Neuronal stem cell (in vitro differentiated cells): ENCODE measurements around the gene ACYP1.

Experiments used
- DNase-seq: peaks from one replicate; pipeline ENCODE4 v3.0.0-alpha.2; 2013; ENCODE audit warnings: low spot score
- H2AFZ ChIP-seq: one replicate; pipeline ENCODE4 v1.6.1; 2013; ENCODE audit warnings: mild to moderate bottlenecking, low read length, inconsistent platforms
- H2AK5ac ChIP-seq: 2 replicates; pipeline ENCODE4 v1.6.1; 2013; ENCODE audit warnings: low read depth, mild to moderate bottlenecking, inconsistent platforms, low read length, moderate library complexity, mixed read lengths
- H2BK120ac ChIP-seq: 2 replicates; pipeline ENCODE4 v1.6.1; 2013; ENCODE audit warnings: low read depth, mild to moderate bottlenecking, inconsistent platforms, low read length, moderate library complexity, mixed read lengths
- H2BK12ac ChIP-seq: one replicate; pipeline ENCODE4 v1.6.1; 2013; ENCODE audit warnings: low read length, inconsistent platforms
- H2BK15ac ChIP-seq: 2 replicates; pipeline ENCODE4 v1.6.1; 2013; ENCODE audit warnings: mild to moderate bottlenecking, low read length, inconsistent platforms, mixed read lengths
- H2BK5ac ChIP-seq: one replicate; pipeline ENCODE4 v1.6.1; 2013; ENCODE audit warnings: inconsistent platforms, mild to moderate bottlenecking, low read length, moderate library complexity
- H3K14ac ChIP-seq: one replicate; pipeline ENCODE4 v1.6.1; 2013; ENCODE audit warnings: low read length, inconsistent platforms
- H3K18ac ChIP-seq: 2 replicates; pipeline ENCODE4 v1.6.1; 2013; ENCODE audit warnings: low read length, inconsistent platforms
- H3K23ac ChIP-seq: 2 replicates; pipeline ENCODE4 v1.6.1; 2013; ENCODE audit warnings: low read depth, mild to moderate bottlenecking, mixed read lengths, low read length, inconsistent platforms; ENCODE audit not compliant: poor library complexity
- H3K27ac ChIP-seq: replicated peaks from 3 replicates; pipeline ENCODE4 v1.5.1; 2013; ENCODE audit warnings: low read length, inconsistent platforms
- H3K27me3 ChIP-seq, 3 experiments: 2 replicates each; pipeline ENCODE4 v1.6.1; 2013; ENCODE audit warnings: low read length in 3 of 3, mild to moderate bottlenecking in 2 of 3, inconsistent platforms in 1 of 3, low read depth in 1 of 3, mixed read lengths in 1 of 3, moderate library complexity in 1 of 3; ENCODE audit not compliant: control insufficient read depth in 3 of 3, insufficient read depth in 3 of 3
- H3K36me3 ChIP-seq, 2 donors: replicated peaks in 1 of 2; 2 replicates each; pipeline ENCODE4 v1.6.1; 2013; ENCODE audit warnings: low read length in 2 of 2; ENCODE audit not compliant: control insufficient read depth in 2 of 2, insufficient read depth in 2 of 2
- H3K4ac ChIP-seq: 2 replicates; pipeline ENCODE4 v1.6.1; 2013; ENCODE audit warnings: inconsistent platforms, mild to moderate bottlenecking, low read length, moderate library complexity
- H3K4me1 ChIP-seq, 2 donors: 1 replicate in 1 of 2; 2 replicates in 1 of 2; pipeline ENCODE4 v1.6.1; 2013; ENCODE audit warnings: low read length in 2 of 2, low read depth in 1 of 2; ENCODE audit not compliant: control insufficient read depth in 2 of 2, insufficient read depth in 1 of 2
- H3K4me2 ChIP-seq: one replicate; pipeline ENCODE4 v1.6.1; 2013; ENCODE audit warnings: mild to moderate bottlenecking, low read length, inconsistent platforms; ENCODE audit not compliant: insufficient read depth, poor library complexity, severe bottlenecking
- H3K4me3 ChIP-seq, 2 donors: 2 replicates each; pipeline ENCODE4 v1.5.1; 2013; ENCODE audit warnings: low read length in 2 of 2, mild to moderate bottlenecking in 2 of 2, inconsistent platforms in 1 of 2, moderate library complexity in 1 of 2
- H3K79me1 ChIP-seq: one replicate; pipeline ENCODE4 v1.6.1; 2013; ENCODE audit warnings: low read depth, mild to moderate bottlenecking, inconsistent platforms, low read length, moderate library complexity
- H3K9ac ChIP-seq: one replicate; pipeline ENCODE4 v1.6.1; 2013; ENCODE audit warnings: mild to moderate bottlenecking, low read depth, low read length, inconsistent platforms; ENCODE audit not compliant: poor library complexity
- H3K9me3 ChIP-seq, 2 donors: replicated peaks in 1 of 2; 2 replicates each; pipeline versions ENCODE3 to v1.6.1; 2013; ENCODE audit warnings: low read length in 2 of 2, mild to moderate bottlenecking in 2 of 2, inconsistent platforms in 1 of 2, low read depth in 1 of 2, mixed read lengths in 1 of 2, moderate library complexity in 1 of 2; ENCODE audit not compliant: control insufficient read depth in 2 of 2, insufficient read depth in 1 of 2
- H4K8ac ChIP-seq: one replicate; pipeline ENCODE4 v1.6.1; 2013; ENCODE audit warnings: low read depth, mild to moderate bottlenecking, inconsistent platforms, low read length, moderate library complexity
- H4K91ac ChIP-seq: one replicate; pipeline ENCODE4 v1.6.1; 2013; ENCODE audit warnings: low read length, low read depth, mild to moderate bottlenecking, inconsistent platforms; ENCODE audit not compliant: poor library complexity
- WGBS, 2 donors: extraction: QIAGEN DNeasy Blood & Tissue Kit; methylation state at CpG; one replicate each; pipeline ENCODE4 v1.1.7; 2013; ENCODE audit warnings: missing lambda C conversion rate in 2 of 2, mixed read lengths in 1 of 2; ENCODE audit not compliant: insufficient read length in 2 of 2, insufficient replicate concordance in 1 of 2; ENCODE audit errors: extremely low coverage in 2 of 2; 5-methylcytosine and 5-hydroxymethylcytosine counted together

Gene ACYP1

DNA sequence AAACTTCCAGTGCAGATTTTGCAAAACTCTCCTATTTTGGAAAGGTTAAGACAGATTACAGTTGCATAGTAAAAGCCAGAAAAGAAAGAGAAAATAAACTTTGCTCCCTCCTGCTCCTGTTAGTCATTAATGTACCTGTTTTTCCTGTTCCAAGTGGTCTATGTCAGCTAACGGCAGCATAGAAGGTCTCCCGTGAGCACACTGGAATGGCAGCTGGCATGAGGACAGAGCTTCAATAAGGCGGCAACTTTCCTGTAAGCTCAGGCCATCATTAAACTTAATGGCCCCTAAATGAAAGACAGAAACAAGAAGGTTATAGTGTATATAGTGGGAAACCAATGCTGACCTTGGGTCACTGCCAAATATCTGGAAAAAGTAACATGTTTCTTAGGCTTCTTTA is 45.1 kb downstream of the ACYP1 start:
- no CpG with 5 or more reads among the region's 3 CpGs for WGBS, 2 donors
- no peak overlapping the region for H3K4me3 ChIP-seq

DNA sequence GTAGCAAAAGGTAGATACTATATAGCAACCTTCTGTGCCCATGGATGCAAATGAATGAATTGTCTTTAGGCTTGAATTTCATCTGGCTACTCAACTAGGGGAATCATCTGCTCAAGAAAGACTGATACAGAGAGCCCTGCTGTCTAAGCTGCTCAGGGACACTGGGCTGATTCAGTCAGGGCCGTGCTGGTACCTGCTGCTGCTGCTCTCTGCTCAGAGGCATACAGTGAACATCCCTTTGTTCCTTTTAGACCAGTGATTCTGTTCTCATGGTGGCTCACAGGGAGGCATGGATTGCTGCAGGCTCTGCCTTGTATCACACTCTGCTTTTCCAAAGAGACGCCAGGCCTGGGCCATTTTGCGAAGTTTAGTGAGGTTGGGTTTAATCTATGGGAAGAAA is 47.0 kb downstream of the ACYP1 start:
- peak overlapping the region; percentile 32 for H3K27ac ChIP-seq
- no peak overlapping the region for H3K4ac ChIP-seq
- no peak overlapping the region for H2BK15ac ChIP-seq
- no peak overlapping the region for H2BK120ac ChIP-seq
- WGBS, 2 donors = no CpG with 5 or more reads among the region's 3 CpGs
- H3K9me3 ChIP-seq = peaks cover 0 to under 1% of the 10 kb centered on the region in 2 donors
- H3K4me1 ChIP-seq = no peaks in the 10 kb centered on the region
- H3K36me3 ChIP-seq = peaks cover 16 to 48% of the 10 kb centered on the region in 2 donors
- no peak overlapping the region for H3K9ac ChIP-seq
- H3K4me3 ChIP-seq = peak overlapping the region in 1 of 2 donors; percentile 35
- H3K27me3 ChIP-seq = no peaks in the 10 kb centered on the region
- DNase-seq = no peak
- H2AFZ ChIP-seq = no peak overlapping the region
- H2AK5ac ChIP-seq = no peak overlapping the region
- no peak overlapping the region for H3K18ac ChIP-seq
- H3K23ac ChIP-seq = no peak overlapping the region
- H3K4me2 ChIP-seq = no peak overlapping the region
- no peak overlapping the region for H3K14ac ChIP-seq
- H2BK5ac ChIP-seq = no peak overlapping the region
- no peak overlapping the region for H4K8ac ChIP-seq
- no peaks in the 10 kb centered on the region for H3K79me1 ChIP-seq
- H2BK12ac ChIP-seq = no peak overlapping the region
- H4K91ac ChIP-seq = no peak overlapping the region

More for the DNA sequence above, 45.1 kb downstream of the ACYP1 start:
- Histone ChIP-seq H3K14ac (no peak overlapping the region), H3K36me3 (peaks cover 17 to 35% of the 10 kb centered on the region in 2 donors), H3K9ac (no peak overlapping the region), H3K9me3 (peaks cover 0 to 3% of the 10 kb centered on the region in 2 donors), H2AK5ac (no peak overlapping the region), H3K4me2 (no peak overlapping the region), H4K8ac (no peak overlapping the region), H3K18ac (no peak overlapping the region), H3K27me3 (no peaks in the 10 kb centered on the region), H3K27ac (no peak overlapping the region), H2BK120ac (no peak overlapping the region), H3K4ac (no peak overlapping the region), H2BK12ac (no peak overlapping the region), H2BK15ac (no peak overlapping the region), H3K79me1 (no peaks in the 10 kb centered on the region), H2BK5ac (no peak overlapping the region), H4K91ac (no peak overlapping the region), H3K23ac (no peak overlapping the region), H2AFZ (no peak overlapping the region), H3K4me1 (no peaks in the 10 kb centered on the region)
- no peak for DNase-seq

DNA sequence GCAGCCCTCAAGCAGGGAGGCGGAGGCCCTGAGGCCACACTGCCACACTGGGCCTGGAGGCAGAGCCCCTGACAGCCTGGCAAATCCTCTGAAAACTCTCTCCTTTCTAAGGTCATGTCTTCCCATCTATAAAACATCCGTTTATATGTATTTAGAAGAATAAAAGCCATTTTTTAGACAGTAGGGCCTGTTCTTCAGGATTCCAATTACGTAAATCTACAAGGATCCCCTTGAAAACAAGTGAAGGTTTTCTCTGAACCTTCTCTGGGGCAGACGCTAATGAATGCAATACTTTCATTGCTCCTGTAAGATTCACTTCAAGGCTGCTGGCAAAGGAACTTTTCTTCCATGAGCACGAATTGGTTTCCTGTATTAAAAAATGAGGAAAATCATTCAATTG is 48.3 kb downstream of the ACYP1 start:
- Histone ChIP-seq H3K27me3 (no peaks in the 10 kb centered on the region), H3K9me3 (no peaks in the 10 kb centered on the region), H2BK120ac (no peak overlapping the region), H3K23ac (no peak overlapping the region), H3K4ac (no peak overlapping the region), H3K36me3 (peaks cover 14 to 59% of the 10 kb centered on the region in 2 donors), H3K4me2 (no peak overlapping the region), H3K4me1 (peaks cover 0 to 3% of the 10 kb centered on the region in 2 donors), H4K8ac (no peak overlapping the region), H3K9ac (no peak overlapping the region), H2BK12ac (no peak overlapping the region), H3K79me1 (no peaks in the 10 kb centered on the region), H2AFZ (no peak overlapping the region), H3K4me3 (no peak overlapping the region), H3K18ac (no peak overlapping the region), H3K14ac (no peak overlapping the region), H2BK5ac (no peak overlapping the region), H4K91ac (no peak overlapping the region), H2AK5ac (no peak overlapping the region), H2BK15ac (no peak overlapping the region), H3K27ac (no peak overlapping the region)
- no peak for DNase-seq
- no CpG with 5 or more reads among the region's 5 CpGs for WGBS, 2 donors

DNA sequence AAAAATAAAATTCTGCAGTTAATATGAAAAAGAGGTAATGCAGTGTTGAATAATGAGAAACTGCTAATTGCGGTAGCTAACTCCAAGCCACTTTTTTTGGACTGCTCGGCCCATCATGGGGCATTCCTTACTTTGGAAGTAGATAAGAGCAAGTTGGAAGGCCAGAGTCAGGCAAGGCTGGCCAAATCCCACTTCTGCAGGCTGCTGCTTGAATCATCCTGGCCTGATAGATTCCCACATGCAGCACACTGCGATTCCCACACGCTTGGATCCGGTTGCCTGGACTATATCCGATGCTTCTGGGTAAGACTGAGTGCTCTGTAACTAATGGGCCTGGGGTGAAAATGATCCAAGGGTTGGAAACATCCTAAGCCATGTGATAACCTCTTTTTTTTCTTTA is 50.5 kb downstream of the ACYP1 start:
- no peak overlapping the region for H2BK5ac ChIP-seq
- H3K36me3 ChIP-seq = peaks cover 22 to 75% of the 10 kb centered on the region in 2 donors
- H3K14ac ChIP-seq = no peak overlapping the region
- WGBS, 2 donors = no CpG with 5 or more reads among the region's 6 CpGs
- H2BK12ac ChIP-seq = no peak overlapping the region
- H2AFZ ChIP-seq = no peak overlapping the region
- H3K27ac ChIP-seq = no peak overlapping the region
- no peak overlapping the region for H3K4me3 ChIP-seq
- no peak overlapping the region for H3K23ac ChIP-seq
- H4K91ac ChIP-seq = no peak overlapping the region
- no peak overlapping the region for H3K4ac ChIP-seq
- H3K27me3 ChIP-seq = no peaks in the 10 kb centered on the region
- H3K79me1 ChIP-seq = no peaks in the 10 kb centered on the region
- H3K4me2 ChIP-seq = no peak overlapping the region
- no peak overlapping the region for H3K9ac ChIP-seq
- no peak overlapping the region for H4K8ac ChIP-seq
- no peak overlapping the region for H2AK5ac ChIP-seq
- no peak for DNase-seq
- no peak overlapping the region for H2BK120ac ChIP-seq
- no peak overlapping the region for H2BK15ac ChIP-seq
- H3K4me1 ChIP-seq = peaks cover 0 to 3% of the 10 kb centered on the region in 2 donors
- H3K9me3 ChIP-seq = no peaks in the 10 kb centered on the region
- H3K18ac ChIP-seq = no peak overlapping the region
